Hepatocyte (in vitro differentiated cells): ENCODE results near the gene MFGE8. TPM values are rescaled to one million over a fixed set of nuclear protein-coding genes. Genes with fewer than 3 reads are reported as not detected.

Source experiments
- DNase-seq: peaks from one replicate; pipeline ENCODE4 v3.0.0-alpha.2; 2016; ENCODE audit warnings: low spot score
- H2AFZ ChIP-seq: fragments of 200-600 bp; sonication (generic); 2 replicates; pipeline ENCODE4 v1.6.0; 2016; ENCODE audit warnings: antibody characterized with exemption, mild to moderate bottlenecking
- H3K27ac ChIP-seq: fragments of 200-600 bp; sonication (generic); 2 replicates; pipeline ENCODE4 v1.5.1; 2016; ENCODE audit warnings: mild to moderate bottlenecking
- H3K27me3 ChIP-seq: fragments of 200-600 bp; sonication (generic); 2 replicates; pipeline ENCODE4 v1.6.1; 2016
- H3K36me3 ChIP-seq: fragments of 200-600 bp; sonication (generic); replicated peaks from 2 replicates; pipeline ENCODE4 v1.5.1; 2016; ENCODE audit warnings: low read depth; ENCODE audit not compliant: insufficient read depth
- H3K4me1 ChIP-seq: fragments of 200-600 bp; sonication (generic); 2 replicates; pipeline ENCODE4 v1.5.1; 2016; ENCODE audit warnings: mild to moderate bottlenecking, moderate library complexity; ENCODE audit not compliant: insufficient read depth
- H3K4me2 ChIP-seq: fragments of 200-600 bp; sonication (generic); 2 replicates; pipeline ENCODE4 v1.6.0; 2016
- H3K4me3 ChIP-seq: fragments of 200-600 bp; sonication (generic); 2 replicates; pipeline ENCODE4 v1.5.1; 2016; ENCODE audit warnings: mild to moderate bottlenecking
- H3K79me2 ChIP-seq: fragments of 200-600 bp; sonication (generic); 2 replicates; pipeline ENCODE4 v1.6.0; 2017; ENCODE audit warnings: mild to moderate bottlenecking
- H3K9me2 ChIP-seq: fragments of 200-600 bp; sonication (generic); replicated peaks from 2 replicates; pipeline ENCODE4 v1.6.0; 2017; ENCODE audit warnings: mild to moderate bottlenecking; ENCODE audit not compliant: insufficient read depth
- H3K9me3 ChIP-seq: fragments of 200-600 bp; sonication (generic); 2 replicates; pipeline ENCODE4 v1.5.1; 2016; ENCODE audit warnings: low read depth, mild to moderate bottlenecking
- H4K20me1 ChIP-seq: fragments of 200-600 bp; sonication (generic); 2 replicates; pipeline ENCODE4 v1.6.0; 2016; ENCODE audit warnings: mild to moderate bottlenecking; ENCODE audit not compliant: insufficient read depth, poor library complexity, severe bottlenecking
- CTCF ChIP-seq: fragments of 200-600 bp; sonication (generic); IDR thresholded peaks from 2 replicates; pipeline ENCODE4 v1.5.1; 2016; ENCODE audit warnings: antibody characterized with exemption, mild to moderate bottlenecking; ENCODE audit not compliant: poor library complexity
- EZH2 ChIP-seq: fragments of 200-600 bp; sonication (generic); IDR thresholded peaks from 2 replicates; pipeline ENCODE4 v1.6.1; 2016; ENCODE audit warnings: antibody characterized with exemption, mild to moderate bottlenecking, borderline replicate concordance
- EZH2phosphoT487 ChIP-seq: fragments of 200-600 bp; sonication (generic); IDR thresholded peaks from one replicate; pipeline ENCODE4 v1.6.1; 2018; ENCODE audit warnings: antibody characterized with exemption, mild to moderate bottlenecking, low read depth, moderate library complexity; ENCODE audit not compliant: unreplicated experiment, severe bottlenecking
- WGBS: methylation state at CpG from one replicate; pipeline ENCODE4 v1.1.6; 2016; ENCODE audit warnings: low lambda C conversion rate; ENCODE audit errors: missing lambda C conversion rate; 5-methylcytosine and 5-hydroxymethylcytosine counted together
- polyA plus RNA-seq: library from polyadenylated mRNA; unstranded; fragments of >200 nt; fragmentation: Nextera tagmentation; extraction: Ambion mirVana; gene quantifications from 2 replicates; pipeline ENCODE4 v1.2.1, GENCODE V29; 2016
- total RNA-seq: library from RNA; depleted of rRNA; stranded (reverse); fragments of >200 nt; gene quantifications from 2 replicates; pipeline ENCODE4 v1.2.3, GENCODE V29; 2014

Gene MFGE8
- total and polyA plus RNA-seq, 2 experiments from 2014 or later, result 471 to 569 TPM

- Histone ChIP-seq H2AFZ (no peak overlapping the region), H4K20me1 (no peaks in the 10 kb centered on the region), H3K79me2 (no peaks in the 10 kb centered on the region), H3K36me3 (no peaks in the 10 kb centered on the region), H3K27me3 (no peaks in the 10 kb centered on the region), H3K9me3 (no peaks in the 10 kb centered on the region), H3K4me2 (no peak overlapping the region), H3K4me1 (no peaks in the 10 kb centered on the region), H3K9me2 (no peaks in the 10 kb centered on the region), H3K4me3 (no peak overlapping the region), H3K27ac (no peak overlapping the region)
- WGBS, result 92% methylated on average over 11 of the region's 11 CpGs
- no peak for DNase-seq
- TF ChIP-seq EZH2 (no peak), CTCF (no peak), EZH2phosphoT487 (no peak)
Measured at GRCh38 chr15:88877415-88877814, 35.8 kb downstream of the MFGE8 start.

- no peak for TF ChIP-seq EZH2
- no peak for TF ChIP-seq EZH2phosphoT487
- no peak for TF ChIP-seq CTCF
- Histone ChIP-seq H3K4me3 (no peak overlapping the region), H3K27me3 (no peaks in the 10 kb centered on the region), H3K9me2 (no peaks in the 10 kb centered on the region), H3K9me3 (no peaks in the 10 kb centered on the region), H3K36me3 (no peaks in the 10 kb centered on the region), H3K4me2 (no peak overlapping the region), H4K20me1 (no peaks in the 10 kb centered on the region), H3K4me1 (no peaks in the 10 kb centered on the region), H3K27ac (no peak overlapping the region), H3K79me2 (no peaks in the 10 kb centered on the region), H2AFZ (no peak overlapping the region)
- 85% methylated on average over 10 of the region's 10 CpGs for WGBS
- DNase-seq, result no peak
Measured at GRCh38 chr15:88876573-88876972, 36.6 kb downstream of the MFGE8 start.

GRCh38 chr15:88874684-88875083 lies 38.5 kb downstream of the MFGE8 start:
- Histone ChIP-seq H3K9me2 (no peaks in the 10 kb centered on the region), H3K4me2 (no peak overlapping the region), H3K4me3 (no peak overlapping the region), H3K27me3 (no peaks in the 10 kb centered on the region), H2AFZ (no peak overlapping the region), H3K27ac (no peak overlapping the region), H4K20me1 (no peaks in the 10 kb centered on the region), H3K9me3 (no peaks in the 10 kb centered on the region), H3K36me3 (no peaks in the 10 kb centered on the region), H3K79me2 (no peaks in the 10 kb centered on the region), H3K4me1 (no peaks in the 10 kb centered on the region)
- DNase-seq, result no peak
- TF ChIP-seq EZH2, result no peak
- no peak for TF ChIP-seq CTCF
- no peak for TF ChIP-seq EZH2phosphoT487
- WGBS, result 64% methylated on average over 6 of the region's 6 CpGs

- DNase-seq, result no peak
- Histone ChIP-seq H3K36me3 (no peaks in the 10 kb centered on the region), H3K27me3 (no peaks in the 10 kb centered on the region), H4K20me1 (no peaks in the 10 kb centered on the region), H3K79me2 (no peaks in the 10 kb centered on the region), H3K4me2 (no peak overlapping the region), H3K4me1 (no peaks in the 10 kb centered on the region), H3K4me3 (no peak overlapping the region), H3K27ac (no peak overlapping the region), H3K9me2 (no peaks in the 10 kb centered on the region), H3K9me3 (no peaks in the 10 kb centered on the region), H2AFZ (no peak overlapping the region)
- TF ChIP-seq EZH2 (no peak), EZH2phosphoT487 (no peak), CTCF (no peak)
- WGBS, result 93% methylated on average over 15 of the region's 15 CpGs
Measured at GRCh38 chr15:88874275-88874674, 38.9 kb downstream of the MFGE8 start.
